GM12864 (cell line): ENCODE data around the gene SIGLEC11.

Experiments used
- DNase-seq: peaks from one replicate; pipeline ENCODE4 v3.0.0-alpha.2; 2011; ENCODE audit warnings: low read depth
- H3K4me3 ChIP-seq: 2 replicates; pipeline ENCODE4 v1.5.1; 2011; ENCODE audit warnings: mild to moderate bottlenecking, low read depth, low read length, control low read depth
- CTCF ChIP-seq: IDR thresholded peaks from 2 replicates; pipeline ENCODE4 v1.5.1; 2011; ENCODE audit warnings: low read depth, mild to moderate bottlenecking, moderate library complexity, low read length, control low read depth, inconsistent platforms; ENCODE audit errors: missing control alignments

The SIGLEC11 gene

GRCh38 chr19:49908480-49909420 is 52.2 kb downstream of the SIGLEC11 start:
- H3K4me3 ChIP-seq: no peak overlapping the region
- DNase-seq: no peak
- TF ChIP-seq CTCF: no peak

- DNase-seq: no peak
- no peak for TF ChIP-seq CTCF
- no peak overlapping the region for H3K4me3 ChIP-seq
Observed at GRCh38 chr19:49907745-49908446, 53.1 kb downstream of the SIGLEC11 start.

GRCh38 chr19:49906879-49907564 is 54.0 kb downstream of the SIGLEC11 start:
- H3K4me3 ChIP-seq: peak overlapping the region; percentile 3
- TF ChIP-seq CTCF: no peak
- no peak for DNase-seq

- no peak for DNase-seq
- TF ChIP-seq CTCF: no peak
- peak overlapping the region; percentile 35 for H3K4me3 ChIP-seq
Observed at GRCh38 chr19:49904136-49904535, 56.8 kb downstream of the SIGLEC11 start.
